ENCODE data around the gene DDX25.

The DDX25 gene

DNA sequence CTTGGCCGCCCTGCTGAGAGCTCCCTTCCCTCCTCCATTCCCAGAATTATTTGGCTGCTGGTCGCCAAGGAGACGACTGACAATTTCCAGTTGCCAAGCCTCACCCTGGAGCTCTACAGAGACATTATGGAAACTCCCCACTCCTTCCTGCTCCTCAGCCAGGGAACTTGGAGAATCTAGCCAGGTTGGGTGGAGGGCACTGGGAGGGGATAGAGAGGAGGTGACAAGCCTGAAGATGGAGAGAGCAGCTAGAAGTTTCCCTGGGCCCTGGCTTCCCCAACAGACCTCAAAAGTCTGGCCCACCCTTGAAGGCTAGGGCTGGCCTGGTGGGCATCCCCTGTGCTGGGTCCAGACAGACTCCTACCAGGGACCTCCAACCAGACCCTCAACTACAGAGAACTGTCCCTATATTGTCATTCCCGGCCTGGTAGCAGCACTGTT is 34.8 kb downstream of the DDX25 start:
- H3K4me3 Mint-ChIP-seq = no peak overlapping the region
- no peaks in the 10 kb centered on the region for H3K36me3 Mint-ChIP-seq
- no peaks in the 10 kb centered on the region for H3K9me3 Mint-ChIP-seq (ENCODE audit: low read depth)
- H3K27me3 Mint-ChIP-seq = no peaks in the 10 kb centered on the region
- H3K27ac Mint-ChIP-seq = no peak overlapping the region
- peaks cover 13% of the 10 kb centered on the region for H3K4me1 Mint-ChIP-seq (ENCODE audit: low read depth)

DNA sequence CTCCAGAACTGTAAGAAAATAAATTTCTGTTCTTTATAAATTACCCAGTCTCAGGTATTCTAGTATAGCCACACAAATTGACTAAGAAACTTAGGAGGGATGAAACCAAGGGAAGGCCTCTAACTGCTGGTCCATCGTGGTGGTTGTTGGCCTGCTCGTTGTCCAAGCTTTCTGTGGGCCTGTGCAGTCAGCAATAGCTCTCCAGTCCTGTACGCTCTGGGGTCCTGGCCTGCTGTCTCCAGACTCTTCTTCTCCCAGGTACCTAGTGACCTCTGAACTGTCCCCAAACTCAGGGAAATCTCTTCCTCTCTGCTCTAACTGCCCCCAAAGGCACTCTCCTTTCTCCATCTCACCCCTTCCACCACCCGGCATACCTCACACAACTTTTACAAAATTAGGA is 35.8 kb downstream of the DDX25 start:
- no peaks in the 10 kb centered on the region for H3K36me3 Mint-ChIP-seq
- H3K9me3 Mint-ChIP-seq (ENCODE audit: low read depth) = no peaks in the 10 kb centered on the region
- no peak overlapping the region for H3K4me3 Mint-ChIP-seq
- peaks cover 13% of the 10 kb centered on the region for H3K4me1 Mint-ChIP-seq (ENCODE audit: low read depth)
- no peak overlapping the region for H3K27ac Mint-ChIP-seq
- H3K27me3 Mint-ChIP-seq = no peaks in the 10 kb centered on the region

DNA sequence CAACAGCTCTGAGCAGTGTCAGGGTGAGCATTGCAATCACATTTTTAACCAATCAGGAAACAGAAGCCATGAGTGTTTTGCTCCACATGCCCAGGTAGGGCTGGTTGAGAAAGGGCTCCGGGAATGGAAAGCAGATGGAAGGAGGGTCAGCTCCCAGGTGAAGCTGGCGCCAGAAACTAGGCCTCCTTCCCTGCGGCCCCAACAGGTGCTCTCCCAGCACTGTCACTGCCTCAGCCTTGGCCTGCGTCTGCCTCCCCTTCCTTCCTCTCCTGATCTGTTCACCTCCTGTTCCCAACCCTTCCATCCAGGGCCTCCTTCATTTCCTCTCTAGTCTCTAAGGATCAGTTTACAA is 36.9 kb downstream of the DDX25 start:
- Mint-ChIP-seq H3K4me1 (ENCODE audit: low read depth) (peaks cover 13% of the 10 kb centered on the region), H3K27me3 (no peaks in the 10 kb centered on the region), H3K4me3 (no peak overlapping the region), H3K36me3 (no peaks in the 10 kb centered on the region), H3K9me3 (ENCODE audit: low read depth) (no peaks in the 10 kb centered on the region), H3K27ac (no peak overlapping the region)

DNA sequence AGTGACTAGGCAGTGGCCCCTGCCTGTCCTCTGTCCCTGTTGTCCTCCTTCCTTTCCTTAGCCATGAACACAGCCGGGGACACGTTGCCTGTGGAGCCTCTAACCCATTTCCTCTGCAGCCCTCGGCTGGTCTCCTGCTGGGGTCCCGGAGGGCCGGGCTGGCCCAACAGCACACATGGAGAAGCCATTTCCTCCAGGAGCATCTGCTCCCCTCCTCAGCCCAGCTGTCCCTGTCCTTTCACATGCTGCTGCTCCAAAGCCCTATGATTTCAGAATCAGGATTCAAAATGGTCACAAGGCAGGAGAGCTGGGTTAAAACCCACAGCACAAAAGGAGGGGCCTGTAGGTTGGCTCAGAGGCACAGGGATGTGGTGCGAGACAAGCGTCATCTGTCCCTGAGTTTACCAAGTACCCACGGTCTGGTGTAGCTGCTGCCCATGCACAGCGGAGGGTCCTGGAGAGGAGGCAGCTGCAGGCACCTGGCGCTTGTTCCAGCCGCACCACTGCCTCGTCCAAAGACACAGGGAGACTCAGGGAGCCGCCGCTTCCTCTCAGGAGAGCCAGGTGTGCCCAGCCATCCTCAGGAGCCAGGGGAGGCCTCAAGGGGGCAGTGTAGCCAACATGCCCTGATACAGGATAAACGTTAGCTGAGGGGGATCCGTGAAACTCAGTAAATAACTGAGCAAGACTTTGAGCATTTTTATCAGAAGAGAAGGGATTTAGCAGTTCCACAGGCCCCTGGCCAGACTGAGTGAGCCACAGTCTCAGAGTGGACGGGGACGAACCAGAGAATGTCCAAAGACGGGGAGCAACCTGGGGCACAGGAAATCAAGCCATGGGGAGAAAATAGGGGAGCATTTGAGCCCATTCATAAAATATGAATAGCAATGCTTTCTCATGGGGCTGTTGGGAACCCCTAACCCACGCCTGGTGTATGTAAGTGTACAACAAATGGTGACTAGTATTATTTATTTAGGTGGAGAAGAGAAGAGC is 37.6 kb downstream of the DDX25 start:
- no peak overlapping the region for H3K4me3 Mint-ChIP-seq
- H3K9me3 Mint-ChIP-seq (ENCODE audit: low read depth) = no peaks in the 10 kb centered on the region
- no peaks in the 10 kb centered on the region for H3K36me3 Mint-ChIP-seq
- no peak overlapping the region for H3K27ac Mint-ChIP-seq
- peaks cover 13% of the 10 kb centered on the region for H3K4me1 Mint-ChIP-seq (ENCODE audit: low read depth)
- no peaks in the 10 kb centered on the region for H3K27me3 Mint-ChIP-seq

DNA sequence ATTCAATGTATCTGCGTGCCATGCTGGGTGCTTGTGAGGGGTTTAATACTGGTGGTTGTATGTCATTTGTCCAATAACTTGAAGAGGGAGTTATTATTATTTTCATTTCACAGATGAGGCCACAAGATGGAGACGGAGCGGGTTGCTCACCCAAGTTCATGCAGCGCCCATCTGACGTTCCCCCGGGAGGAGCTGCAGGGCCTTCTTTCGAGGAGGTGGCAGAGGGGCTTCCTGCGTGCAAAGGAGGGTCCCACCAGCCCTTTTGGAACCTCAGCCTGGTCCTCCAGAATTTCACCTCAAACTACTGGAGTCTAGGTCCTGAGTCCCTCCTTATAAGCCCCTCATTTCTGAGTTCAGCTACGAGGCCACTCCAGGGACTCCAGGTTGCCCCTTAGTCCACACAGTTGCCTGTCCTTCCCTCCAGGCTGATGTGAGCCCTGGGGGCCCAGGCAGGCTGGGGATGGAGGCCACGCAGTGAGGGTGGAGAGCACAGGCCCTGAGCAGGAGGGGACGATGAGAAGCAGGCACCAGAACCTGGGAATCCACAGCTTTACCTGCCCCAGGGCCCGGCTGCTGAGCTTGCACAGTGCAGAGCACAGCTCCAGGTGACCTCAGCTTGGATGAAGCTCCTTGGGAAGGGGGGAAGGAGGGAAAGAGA is 38.6 kb downstream of the DDX25 start:
- Mint-ChIP-seq H3K27me3 (no peaks in the 10 kb centered on the region), H3K36me3 (no peaks in the 10 kb centered on the region), H3K27ac (no peak overlapping the region), H3K4me3 (no peak overlapping the region), H3K4me1 (ENCODE audit: low read depth) (peaks cover 13% of the 10 kb centered on the region), H3K9me3 (ENCODE audit: low read depth) (no peaks in the 10 kb centered on the region)

DNA sequence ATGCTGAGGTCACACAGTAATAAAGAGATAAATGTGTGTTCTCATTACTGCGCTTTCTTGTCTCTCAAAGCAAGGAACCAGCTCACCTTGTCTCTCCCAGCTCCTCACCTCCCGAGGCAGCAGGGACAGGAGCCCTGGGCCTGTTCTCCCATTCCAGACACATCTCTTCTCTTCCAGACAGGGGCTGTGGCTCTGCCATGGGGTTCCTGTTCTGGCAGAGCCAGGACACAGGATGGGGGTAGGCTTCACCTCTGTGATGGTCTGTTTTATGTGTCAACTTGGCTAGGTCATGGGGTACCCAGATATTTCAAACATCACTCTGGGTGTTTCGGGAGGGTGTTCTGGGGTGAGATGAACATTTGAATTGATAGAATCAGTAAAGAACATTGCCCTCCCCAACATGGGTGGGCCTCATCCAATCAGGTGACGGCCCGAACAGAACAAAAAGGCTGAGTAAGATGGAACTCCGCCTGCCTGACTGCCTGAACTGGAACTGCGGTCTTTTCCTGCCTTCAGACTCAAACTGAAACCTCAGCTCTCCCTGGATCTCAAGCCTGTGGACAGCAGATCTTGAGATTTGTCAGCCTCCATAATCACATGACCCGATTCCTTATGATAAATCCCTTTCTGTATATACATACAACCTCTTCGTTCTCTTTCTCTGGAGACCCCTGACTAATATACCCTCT is 39.5 kb downstream of the DDX25 start:
- Mint-ChIP-seq H3K9me3 (ENCODE audit: low read depth) (no peaks in the 10 kb centered on the region), H3K27ac (no peak overlapping the region), H3K36me3 (no peaks in the 10 kb centered on the region), H3K4me1 (ENCODE audit: low read depth) (peaks cover 8% of the 10 kb centered on the region), H3K4me3 (no peak overlapping the region), H3K27me3 (no peaks in the 10 kb centered on the region)

DNA sequence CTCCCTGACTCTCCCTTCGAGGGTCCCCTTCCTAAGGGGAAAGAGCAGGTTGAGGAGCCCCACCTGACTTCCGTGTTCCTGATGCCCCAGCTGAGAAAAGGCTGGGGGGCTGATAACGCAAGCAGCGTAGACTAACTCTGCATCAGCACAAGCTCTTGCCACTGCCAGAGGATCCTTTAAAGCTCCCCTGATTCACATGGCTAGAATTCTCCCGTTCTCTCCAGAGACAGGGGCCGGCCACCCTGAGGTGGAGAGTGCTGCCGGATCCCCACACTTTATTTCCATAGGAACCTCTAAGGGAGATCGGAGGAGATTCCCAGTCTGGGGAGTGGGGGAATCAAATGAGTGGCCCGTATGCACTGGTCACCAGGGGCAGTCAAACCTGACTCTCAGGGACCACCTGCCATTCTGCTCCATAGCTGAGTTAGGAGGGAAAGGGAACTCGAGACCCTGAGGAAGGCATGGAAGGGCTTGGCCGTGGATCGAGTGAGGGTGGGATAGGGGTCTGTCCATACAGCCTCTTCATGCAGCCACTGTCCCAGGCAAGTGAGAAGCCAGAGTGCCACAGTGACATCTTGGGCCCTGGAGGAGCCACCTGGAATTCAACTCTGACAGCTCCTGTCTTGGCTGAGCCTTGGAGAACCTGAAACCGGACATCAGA is 40.2 kb downstream of the DDX25 start:
- Mint-ChIP-seq H3K27ac (no peak overlapping the region), H3K4me3 (no peak overlapping the region), H3K27me3 (no peaks in the 10 kb centered on the region), H3K4me1 (ENCODE audit: low read depth) (peaks cover 6% of the 10 kb centered on the region), H3K9me3 (ENCODE audit: low read depth) (no peaks in the 10 kb centered on the region), H3K36me3 (no peaks in the 10 kb centered on the region)

DNA sequence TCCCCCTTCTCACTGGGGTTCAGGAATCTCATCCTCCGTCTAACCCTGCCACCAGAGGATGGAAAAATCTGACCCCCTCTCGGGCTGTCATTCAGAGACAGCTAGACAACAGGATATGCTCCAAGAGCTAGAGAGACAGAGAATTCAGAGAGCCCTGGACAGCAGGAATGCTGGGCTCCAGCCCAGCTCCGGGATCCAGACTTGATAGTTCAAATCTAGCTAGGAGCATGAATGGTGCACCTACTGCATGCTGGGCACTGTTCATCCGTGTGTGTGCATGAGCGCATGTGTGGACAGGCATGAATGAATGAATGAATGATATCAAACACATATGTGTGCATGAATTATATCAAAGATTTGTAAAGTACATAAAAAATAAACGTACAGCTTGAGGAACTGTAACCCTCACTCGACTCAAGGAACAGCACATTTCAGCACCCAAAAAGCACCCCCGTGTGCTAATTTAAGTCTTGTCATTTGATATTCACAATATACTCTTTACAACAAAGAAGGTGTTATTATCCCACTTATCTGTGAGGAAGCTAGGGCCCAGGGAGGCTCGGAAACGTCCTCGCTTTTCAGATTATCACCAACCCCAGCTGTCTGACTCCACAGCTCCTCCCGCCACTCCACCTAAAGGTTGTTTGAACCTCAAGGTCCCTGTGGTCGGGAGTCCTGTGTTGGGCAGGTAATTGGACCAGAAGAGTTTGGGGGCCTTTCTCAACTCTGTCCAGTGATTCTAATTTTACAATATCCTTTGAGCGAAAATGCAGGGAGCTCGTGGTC is 40.9 kb downstream of the DDX25 start:
- no peaks in the 10 kb centered on the region for H3K27me3 Mint-ChIP-seq
- no peaks in the 10 kb centered on the region for H3K9me3 Mint-ChIP-seq (ENCODE audit: low read depth)
- H3K4me1 Mint-ChIP-seq (ENCODE audit: low read depth) = peaks cover 6% of the 10 kb centered on the region
- no peak overlapping the region for H3K27ac Mint-ChIP-seq
- no peak overlapping the region for H3K4me3 Mint-ChIP-seq
- H3K36me3 Mint-ChIP-seq = no peaks in the 10 kb centered on the region

DNA sequence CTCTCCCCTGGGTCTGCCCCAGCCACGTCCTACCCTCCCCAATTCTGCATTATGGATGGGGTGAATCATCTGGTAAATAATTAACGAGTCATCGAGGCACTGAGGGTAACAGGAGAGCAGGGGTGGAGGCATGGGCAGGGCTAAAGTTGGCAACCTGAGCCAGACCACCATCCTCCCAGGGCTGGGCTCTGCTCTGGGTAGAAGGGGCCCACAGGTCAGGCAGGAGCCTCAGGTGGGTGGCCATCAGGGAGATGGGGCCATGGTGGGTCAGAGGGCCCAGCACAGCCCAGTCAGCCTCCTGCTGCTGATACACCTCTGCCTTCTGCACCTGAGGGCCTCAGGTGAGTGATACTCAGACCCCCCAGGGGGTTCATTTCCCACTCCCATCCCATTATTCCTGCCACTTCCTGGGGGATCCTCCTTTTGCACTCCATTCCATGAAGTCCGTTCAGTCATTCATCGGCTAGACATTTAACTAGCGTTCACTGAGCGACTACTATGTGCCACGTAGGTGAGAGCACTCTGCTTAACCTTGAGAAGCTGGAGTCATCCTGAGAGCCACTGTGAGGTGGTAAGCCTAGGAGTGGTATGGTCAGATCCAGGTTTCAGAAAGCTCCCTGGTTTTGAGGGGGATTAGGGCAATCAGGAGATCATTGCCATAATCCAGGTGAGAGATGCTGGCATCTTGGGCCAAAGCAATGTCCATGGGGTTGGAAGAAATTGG is 41.7 kb downstream of the DDX25 start, which contains the start of gene VSIG10L2:
TSS of gene VSIG10L2 (plus strand) at position 248 of the 724 bp plus-strand sequence. CDS start at position 260, 12 bp downstream.
- Mint-ChIP-seq H3K36me3 (no peaks in the 10 kb centered on the region), H3K27me3 (no peaks in the 10 kb centered on the region), H3K9me3 (ENCODE audit: low read depth) (no peaks in the 10 kb centered on the region), H3K27ac (no peak within 1 kb of the TSS), H3K4me3 (no peak within 1 kb of the TSS), H3K4me1 (ENCODE audit: low read depth) (peaks cover 6% of the 10 kb centered on the region)

DNA sequence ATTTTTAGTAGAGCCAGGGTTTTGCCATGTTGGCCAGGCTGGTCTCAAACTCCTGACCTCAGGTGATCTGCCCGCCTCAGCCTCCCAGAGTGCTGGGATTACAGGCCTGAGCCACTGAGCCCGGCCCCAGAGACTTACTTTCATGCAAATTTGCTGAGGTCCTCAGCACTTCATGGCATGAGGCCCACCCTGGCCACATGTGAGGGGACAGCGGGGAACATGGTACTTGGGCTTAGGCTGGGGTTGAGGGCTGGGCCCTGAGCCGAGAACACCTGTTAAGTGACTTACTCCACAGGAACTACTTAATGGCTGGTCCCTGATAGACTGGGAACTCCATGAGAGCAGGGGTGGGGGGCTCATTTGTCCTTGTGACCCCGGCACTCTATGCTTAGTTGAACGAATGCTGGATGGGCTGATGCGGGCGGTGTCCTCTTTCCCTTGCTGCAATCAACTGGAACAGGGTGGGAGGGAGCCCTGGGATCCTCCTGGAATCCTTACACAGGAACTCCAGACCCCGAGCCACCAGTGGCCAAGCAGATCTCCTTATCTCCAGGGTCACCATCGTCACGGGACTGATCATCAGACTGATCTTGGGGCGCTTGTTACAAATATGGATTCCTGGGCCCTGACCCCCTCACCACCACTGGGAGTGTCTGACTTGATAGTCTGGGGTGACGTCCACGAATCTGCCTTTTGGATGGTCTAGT is 42.6 kb downstream of the DDX25 start:
- Mint-ChIP-seq H3K4me3 (no peak overlapping the region), H3K36me3 (no peaks in the 10 kb centered on the region), H3K27ac (no peak overlapping the region), H3K9me3 (ENCODE audit: low read depth) (no peaks in the 10 kb centered on the region), H3K4me1 (ENCODE audit: low read depth) (peaks cover 5% of the 10 kb centered on the region), H3K27me3 (peaks cover 3% of the 10 kb centered on the region)

DNA sequence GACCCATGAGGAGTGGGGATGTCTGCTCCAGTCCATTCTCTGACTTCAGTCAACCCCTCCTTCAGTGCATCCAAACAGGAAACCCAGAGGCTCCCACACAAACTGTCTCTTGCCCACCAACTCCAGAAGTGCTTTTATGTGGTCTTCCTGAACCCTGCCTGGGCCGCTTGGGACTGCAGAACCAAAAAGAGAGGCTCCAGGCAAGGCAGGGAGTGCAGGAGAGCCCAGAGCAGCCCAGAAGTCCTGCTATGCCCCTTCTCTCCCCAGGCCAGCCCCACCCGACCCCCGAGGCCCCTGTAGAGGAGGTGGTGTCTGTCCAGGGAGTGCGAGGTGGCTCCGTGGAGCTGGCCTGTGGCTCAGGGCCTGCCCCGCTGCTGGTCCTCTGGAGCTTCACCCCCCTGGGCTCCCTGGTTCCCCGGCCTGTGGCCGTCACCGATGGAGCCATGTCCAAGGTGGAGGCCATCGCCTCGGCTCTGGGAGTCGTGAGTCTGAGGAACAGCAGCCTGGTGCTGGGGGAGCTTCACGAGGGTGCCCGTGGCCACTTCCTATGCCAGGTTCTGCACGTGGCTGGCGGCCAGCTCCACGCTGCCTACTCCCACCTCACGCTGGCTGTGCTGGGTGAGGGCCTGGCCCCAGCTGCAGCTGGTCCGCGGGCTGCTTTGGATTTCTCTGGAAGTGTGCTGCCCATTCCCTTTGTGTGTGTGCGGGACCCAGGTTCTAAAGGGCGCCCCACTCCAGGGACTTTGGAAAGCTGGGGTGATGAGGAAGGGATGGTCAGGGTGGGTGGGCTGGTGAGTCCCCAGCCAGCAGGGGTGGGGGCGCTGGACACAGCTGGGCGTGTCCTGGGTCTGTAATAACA is 43.3 kb downstream of the DDX25 start:
- H3K36me3 Mint-ChIP-seq = no peaks in the 10 kb centered on the region
- no peaks in the 10 kb centered on the region for H3K9me3 Mint-ChIP-seq (ENCODE audit: low read depth)
- H3K4me1 Mint-ChIP-seq (ENCODE audit: low read depth) = no peaks in the 10 kb centered on the region
- H3K4me3 Mint-ChIP-seq = no peak overlapping the region
- peaks cover 3% of the 10 kb centered on the region for H3K27me3 Mint-ChIP-seq
- no peak overlapping the region for H3K27ac Mint-ChIP-seq

DNA sequence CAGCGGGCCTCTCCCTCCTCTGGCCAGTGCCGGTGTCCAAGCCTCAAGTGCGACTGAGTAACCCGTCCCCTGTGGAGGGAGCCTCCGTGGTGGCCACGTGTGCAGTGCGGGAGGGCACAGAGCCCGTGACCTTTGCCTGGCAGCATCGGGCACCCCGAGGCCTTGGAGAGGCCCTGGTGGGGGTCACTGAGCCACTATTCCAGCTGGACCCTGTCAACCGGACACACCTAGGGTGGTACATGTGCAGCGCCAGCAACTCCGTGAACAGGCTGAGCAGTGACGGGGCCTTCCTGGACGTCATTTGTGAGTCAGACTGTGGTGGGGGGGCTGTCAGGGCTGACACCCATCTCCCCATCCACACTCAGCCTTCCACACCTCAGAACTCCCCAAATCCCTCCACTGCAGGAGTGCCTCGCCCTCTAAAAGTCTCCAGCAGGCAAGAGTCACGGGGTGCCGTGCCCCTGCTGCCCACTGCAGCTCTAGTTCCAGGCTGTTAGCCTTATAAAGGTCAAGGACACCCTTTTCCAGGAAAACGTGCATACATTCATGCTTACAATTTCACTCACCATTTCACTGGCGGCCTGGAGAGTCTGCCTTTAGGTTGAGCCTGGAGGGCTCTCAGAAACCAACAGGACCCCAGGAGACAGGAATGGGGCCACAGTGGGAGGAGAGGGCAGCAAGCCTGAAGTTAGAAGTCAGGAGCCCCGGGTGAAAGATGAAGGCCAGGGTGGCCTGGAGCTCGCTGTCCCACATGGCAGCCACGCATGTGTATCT is 44.2 kb downstream of the DDX25 start:
- H3K27ac Mint-ChIP-seq = no peak overlapping the region
- no peak overlapping the region for H3K4me3 Mint-ChIP-seq
- no peaks in the 10 kb centered on the region for H3K9me3 Mint-ChIP-seq (ENCODE audit: low read depth)
- no peaks in the 10 kb centered on the region for H3K36me3 Mint-ChIP-seq
- H3K4me1 Mint-ChIP-seq (ENCODE audit: low read depth) = no peaks in the 10 kb centered on the region
- peaks cover 3% of the 10 kb centered on the region for H3K27me3 Mint-ChIP-seq

Data from activated naive CD8-positive, alpha-beta T cell (primary cell).